WTC11 (cell line): ENCODE measurements around the gene PLPPR4. TPM values are rescaled to one million over a fixed set of nuclear protein-coding genes. Genes with fewer than 3 reads are reported as not detected.

Experiments used
- ATAC-seq: fragments of 200-7000 bp; cut with Tn5 transposase; 2 replicates; pipeline ENCODE4 v1.10.0; 2021; ENCODE audit warnings: mild to moderate bottlenecking, moderate library complexity
- CTCF ChIA-PET: fragments of 300-600 bp; sonication (Branson Sonifier 250); formaldehyde crosslinking; loops from one replicate; lab custom pipeline; 2021; ENCODE audit warnings: antibody characterized with exemption; lab: Charles Lee
- POLR2A ChIA-PET: fragments of 350-600 bp; sonication (Branson Sonifier 250); formaldehyde crosslinking; loops from one replicate; lab custom pipeline; 2021; ENCODE audit warnings: antibody characterized with exemption; lab: Charles Lee
- DNase-seq: peaks from one replicate; pipeline ENCODE4 v3.0.0; 2021; ENCODE audit warnings: low spot score
- H3K27ac Mint-ChIP-seq: 2 replicates; pipeline ENCODE4 v1.8.0; 2021; ENCODE audit warnings: mixed read lengths
- H3K27me3 Mint-ChIP-seq: 2 replicates; pipeline ENCODE4 v1.8.0; 2021; ENCODE audit warnings: low read depth, mild to moderate bottlenecking, moderate library complexity, mixed read lengths
- H3K36me3 Mint-ChIP-seq: 2 replicates; pipeline ENCODE4 v1.8.0; 2021; ENCODE audit warnings: mixed read lengths
- H3K4me1 Mint-ChIP-seq: 2 replicates; pipeline ENCODE4 v1.8.0; 2022; ENCODE audit warnings: mixed read lengths
- H3K4me3 Mint-ChIP-seq: 2 replicates; pipeline ENCODE4 v1.8.0; 2021; ENCODE audit warnings: mild to moderate bottlenecking, moderate library complexity, mixed read lengths
- H3K9me3 Mint-ChIP-seq: 2 replicates; pipeline ENCODE4 v1.8.0; 2021; ENCODE audit warnings: mixed read lengths
- AFF4 ChIP-seq: sonication (generic); formaldehyde crosslinking; IDR thresholded peaks from 2 replicates; pipeline ENCODE4 v1.8.1; 2023; ENCODE audit warnings: mild to moderate bottlenecking, missing genetic modification reagents, borderline replicate concordance
- ATF2 ChIP-seq: sonication (generic); formaldehyde crosslinking; IDR thresholded peaks from 2 replicates; pipeline ENCODE4 v1.8.1; 2022; ENCODE audit warnings: low read depth, missing genetic modification reagents, borderline replicate concordance
- CREB1 ChIP-seq: sonication (generic); formaldehyde crosslinking; IDR thresholded peaks from 2 replicates; pipeline ENCODE4 v1.8.0; 2023; ENCODE audit warnings: mild to moderate bottlenecking, missing genetic modification reagents
- CREM ChIP-seq: sonication (generic); formaldehyde crosslinking; IDR thresholded peaks from 2 replicates; pipeline ENCODE4 v1.8.1; 2022; ENCODE audit warnings: mild to moderate bottlenecking, missing genetic modification reagents, moderate library complexity
- CTCF ChIP-seq: fragments of 200-600 bp; IDR thresholded peaks from 2 replicates; pipeline ENCODE4 v1.8.0; 2022; ENCODE audit warnings: antibody characterized with exemption
- E2F4 ChIP-seq: sonication (generic); formaldehyde crosslinking; IDR thresholded peaks from 2 replicates; pipeline ENCODE4 v1.8.1; 2022; ENCODE audit warnings: low read depth, mild to moderate bottlenecking, moderate library complexity, missing genetic modification reagents, borderline replicate concordance
- E2F5 ChIP-seq: sonication (generic); formaldehyde crosslinking; IDR thresholded peaks from 2 replicates; pipeline ENCODE4 v1.8.1; 2022; ENCODE audit warnings: mild to moderate bottlenecking, moderate library complexity, missing genetic modification reagents
- EMX1 ChIP-seq: fragments of 250-450 bp; sonication (Bioruptor Pico); IDR thresholded peaks from 2 replicates; pipeline ENCODE4 v1.8.0; 2021; ENCODE audit warnings: mild to moderate bottlenecking
- JAZF1 ChIP-seq: fragments of 250-450 bp; sonication (Bioruptor Pico); IDR thresholded peaks from 2 replicates; pipeline ENCODE4 v1.9.0; 2021; ENCODE audit warnings: moderate library complexity, mild to moderate bottlenecking, inconsistent platforms
- JUN ChIP-seq: sonication (generic); formaldehyde crosslinking; IDR thresholded peaks from 2 replicates; pipeline ENCODE4 v1.8.0; 2023; ENCODE audit warnings: mild to moderate bottlenecking, missing genetic modification reagents
- NFE2L1 ChIP-seq: sonication (generic); formaldehyde crosslinking; IDR thresholded peaks from 2 replicates; pipeline ENCODE4 v1.8.1; 2023; ENCODE audit warnings: missing genetic modification reagents
- NR1H2 ChIP-seq: sonication (generic); formaldehyde crosslinking; IDR thresholded peaks from 2 replicates; pipeline ENCODE4 v1.9.0; 2021; ENCODE audit warnings: mild to moderate bottlenecking, moderate library complexity, missing genetic modification reagents
- NR2C2 ChIP-seq: sonication (generic); formaldehyde crosslinking; IDR thresholded peaks from 2 replicates; pipeline ENCODE4 v1.8.0; 2022; ENCODE audit warnings: mild to moderate bottlenecking, missing genetic modification reagents
- NR3C1 ChIP-seq: sonication (generic); formaldehyde crosslinking; conservative IDR thresholded peaks from 2 replicates; pipeline ENCODE4 v1.8.1; 2023; ENCODE audit warnings: low read depth, mild to moderate bottlenecking, missing genetic modification reagents
- PREB ChIP-seq: sonication (generic); formaldehyde crosslinking; IDR thresholded peaks from 2 replicates; pipeline ENCODE4 v1.8.1; 2022; ENCODE audit warnings: mild to moderate bottlenecking, missing genetic modification reagents, moderate library complexity, borderline replicate concordance
- SOX15 ChIP-seq: fragments of 250-450 bp; sonication (Bioruptor Pico); IDR thresholded peaks from 2 replicates; pipeline ENCODE4 v1.9.0; 2021; ENCODE audit warnings: mild to moderate bottlenecking
- TEAD4 ChIP-seq: sonication (generic); formaldehyde crosslinking; IDR thresholded peaks from 2 replicates; pipeline ENCODE4 v1.8.0; 2022; ENCODE audit warnings: mild to moderate bottlenecking, missing genetic modification reagents
- TP53 ChIP-seq: sonication (generic); formaldehyde crosslinking; IDR thresholded peaks from 2 replicates; pipeline ENCODE4 v1.8.1; 2023; ENCODE audit warnings: mild to moderate bottlenecking, missing genetic modification reagents
- ZBTB21 ChIP-seq: sonication (generic); formaldehyde crosslinking; IDR thresholded peaks from 2 replicates; pipeline ENCODE4 v1.8.1; 2023; ENCODE audit warnings: mild to moderate bottlenecking, missing genetic modification reagents, borderline replicate concordance
- ZNF317 ChIP-seq: sonication (generic); formaldehyde crosslinking; IDR thresholded peaks from 2 replicates; pipeline ENCODE4 v1.8.1; 2023; ENCODE audit warnings: low read depth, mild to moderate bottlenecking, moderate library complexity, missing genetic modification reagents, borderline replicate concordance
- ZNF396 ChIP-seq: fragments of 250-450 bp; sonication (Bioruptor Pico); IDR thresholded peaks from 2 replicates; pipeline ENCODE4 v1.8.0; 2021; ENCODE audit warnings: mild to moderate bottlenecking, moderate library complexity, borderline replicate concordance
- ZNF423 ChIP-seq: fragments of 250-450 bp; sonication (Bioruptor Pico); IDR thresholded peaks from 2 replicates; pipeline ENCODE4 v2.1.2; 2022; ENCODE audit warnings: mild to moderate bottlenecking, moderate library complexity
- ZNF512 ChIP-seq: sonication (generic); formaldehyde crosslinking; IDR thresholded peaks from 2 replicates; pipeline ENCODE4 v1.8.1; 2022; ENCODE audit warnings: missing genetic modification reagents, borderline replicate concordance
- ZNF671 ChIP-seq: fragments of 250-450 bp; sonication (Bioruptor Pico); IDR thresholded peaks from 2 replicates; pipeline ENCODE4 v1.8.0; 2021; ENCODE audit warnings: mild to moderate bottlenecking
- total RNA-seq: library from RNA; stranded (reverse); gene quantifications from 3 replicates; pipeline ENCODE4 v1.2.3, GENCODE V29; 2021

PLPPR4 gene
- total RNA-seq, 1 experiment from 2014 or later = 1.3 TPM

GRCh38 chr1:99269321-99269720, 5.0 kb downstream of the PLPPR4 start (continued):
- no peak for TF ChIP-seq AFF4
- no peak for TF ChIP-seq NR3C1 (CRISPR knock-in tag)
- TF ChIP-seq ZNF423 (CRISPR knock-in tag) = no peak
- no peak for TF ChIP-seq EMX1 (CRISPR knock-in tag)
- no peak for TF ChIP-seq ZNF512 (CRISPR knock-in tag)
- TF ChIP-seq E2F4 (CRISPR knock-in tag) = no peak
- TF ChIP-seq NR1H2 (CRISPR knock-in tag) = no peak
- no peak for TF ChIP-seq NFE2L1 (CRISPR knock-in tag)
- TF ChIP-seq PREB (CRISPR knock-in tag) = no peak
- no peak for TF ChIP-seq CREM (CRISPR knock-in tag)
- TF ChIP-seq ZNF396 (CRISPR knock-in tag) = no peak
- no peak for TF ChIP-seq CTCF
- no peak for TF ChIP-seq SOX15

GRCh38 chr1:99270646-99271045, 6.4 kb downstream of the PLPPR4 start:
- CTCF ChIA-PET = no interaction called here
- Mint-ChIP-seq H3K27ac (no peak overlapping the region), H3K4me3 (no peak overlapping the region), H3K9me3 (no peaks in the 10 kb centered on the region), H3K27me3 (peaks cover under 1% of the 10 kb centered on the region), H3K4me1 (no peaks in the 10 kb centered on the region), H3K36me3 (no peaks in the 10 kb centered on the region)
- POLR2A ChIA-PET = no interaction called here
- DNase-seq (no peak), ATAC-seq (no peak)
- TF ChIP-seq TEAD4 (CRISPR knock-in tag) (no peak), JUN (CRISPR knock-in tag) (no peak), SOX15 (no peak), CREB1 (CRISPR knock-in tag) (no peak), CTCF (no peak), ZNF317 (CRISPR knock-in tag) (no peak), NR2C2 (CRISPR knock-in tag) (no peak), E2F5 (CRISPR knock-in tag) (no peak), ZBTB21 (no peak), TP53 (CRISPR knock-in tag) (no peak), ATF2 (no peak), ZNF671 (CRISPR knock-in tag) (no peak), JAZF1 (CRISPR knock-in tag) (no peak)
